WTC11 (cell line): Measurements from ENCODE around the gene CNN2.

Experiments used
- ELF4 ChIP-seq: sonication (generic); formaldehyde crosslinking; IDR thresholded peaks from 2 replicates; pipeline ENCODE4 v1.8.1; 2022; ENCODE audit warnings: low read depth, mild to moderate bottlenecking, moderate library complexity, missing genetic modification reagents
- ESRRA ChIP-seq: sonication (generic); formaldehyde crosslinking; IDR thresholded peaks from 2 replicates; pipeline ENCODE4 v1.8.1; 2022; ENCODE audit warnings: mild to moderate bottlenecking, missing genetic modification reagents, borderline replicate concordance
- FOXK1 ChIP-seq: sonication (generic); formaldehyde crosslinking; IDR thresholded peaks from 2 replicates; pipeline ENCODE4 v1.8.0; 2022; ENCODE audit warnings: mild to moderate bottlenecking, moderate library complexity, missing genetic modification reagents
- NR3C1 ChIP-seq: sonication (generic); formaldehyde crosslinking; conservative IDR thresholded peaks from 2 replicates; pipeline ENCODE4 v1.8.1; 2023; ENCODE audit warnings: low read depth, mild to moderate bottlenecking, missing genetic modification reagents
- SOX15 ChIP-seq: fragments of 250-450 bp; sonication (Bioruptor Pico); IDR thresholded peaks from 2 replicates; pipeline ENCODE4 v1.9.0; 2021; ENCODE audit warnings: mild to moderate bottlenecking
- SP1 ChIP-seq: sonication (generic); formaldehyde crosslinking; conservative IDR thresholded peaks from 2 replicates; pipeline ENCODE4 v1.8.1; 2022; ENCODE audit warnings: missing genetic modification reagents
- ZNF263 ChIP-seq: sonication (generic); formaldehyde crosslinking; IDR thresholded peaks from 2 replicates; pipeline ENCODE4 v1.8.1; 2022; ENCODE audit warnings: low read depth, mild to moderate bottlenecking, moderate library complexity, missing genetic modification reagents
- TF ChIP-seq, protein P1 (sequence below): fragments of 200-600 bp; IDR thresholded peaks from 2 replicates; pipeline ENCODE4 v1.8.0; 2022; ENCODE audit warnings: antibody characterized with exemption

GRCh38 chr19:1070931-1071791 lies 44.8 kb downstream of the CNN2 start:
- TF ChIP-seq, protein P1, sequence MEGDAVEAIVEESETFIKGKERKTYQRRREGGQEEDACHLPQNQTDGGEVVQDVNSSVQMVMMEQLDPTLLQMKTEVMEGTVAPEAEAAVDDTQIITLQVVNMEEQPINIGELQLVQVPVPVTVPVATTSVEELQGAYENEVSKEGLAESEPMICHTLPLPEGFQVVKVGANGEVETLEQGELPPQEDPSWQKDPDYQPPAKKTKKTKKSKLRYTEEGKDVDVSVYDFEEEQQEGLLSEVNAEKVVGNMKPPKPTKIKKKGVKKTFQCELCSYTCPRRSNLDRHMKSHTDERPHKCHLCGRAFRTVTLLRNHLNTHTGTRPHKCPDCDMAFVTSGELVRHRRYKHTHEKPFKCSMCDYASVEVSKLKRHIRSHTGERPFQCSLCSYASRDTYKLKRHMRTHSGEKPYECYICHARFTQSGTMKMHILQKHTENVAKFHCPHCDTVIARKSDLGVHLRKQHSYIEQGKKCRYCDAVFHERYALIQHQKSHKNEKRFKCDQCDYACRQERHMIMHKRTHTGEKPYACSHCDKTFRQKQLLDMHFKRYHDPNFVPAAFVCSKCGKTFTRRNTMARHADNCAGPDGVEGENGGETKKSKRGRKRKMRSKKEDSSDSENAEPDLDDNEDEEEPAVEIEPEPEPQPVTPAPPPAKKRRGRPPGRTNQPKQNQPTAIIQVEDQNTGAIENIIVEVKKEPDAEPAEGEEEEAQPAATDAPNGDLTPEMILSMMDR, result no peak
- no peak for TF ChIP-seq SOX15
- TF ChIP-seq ELF4, result 0 out of 2 replicates have a peak, but pooled peaks have one; percentile 27
- TF ChIP-seq ESRRA (CRISPR knock-in tag), result 0 out of 2 replicates have a peak, but pooled peaks have one; percentile 30
- no peak for TF ChIP-seq NR3C1 (CRISPR knock-in tag)
- peak; percentile 75; the same call in 1 of the 2 replicates for TF ChIP-seq FOXK1 (CRISPR knock-in tag)
- no peak for TF ChIP-seq ZNF263 (CRISPR knock-in tag)
- TF ChIP-seq SP1 (CRISPR knock-in tag), result peak; percentile 72
